GM12878 (cell line): Measurements from ENCODE around the gene SCAI. TPM values are rescaled to one million over a fixed set of nuclear protein-coding genes. Genes with fewer than 3 reads are reported as not detected.

ENCODE experiments used
- BMI1 ChIP-seq: fragments of 450-650 bp; IDR thresholded peaks from 2 replicates; pipeline ENCODE4 v1.6.1; 2016; ENCODE audit warnings: mild to moderate bottlenecking, moderate library complexity, borderline replicate concordance
- E2F8 ChIP-seq: fragments of 450-650 bp; IDR thresholded peaks from 2 replicates; pipeline ENCODE4 v1.6.1; 2018; ENCODE audit warnings: mild to moderate bottlenecking, low read depth, moderate library complexity; ENCODE audit not compliant: partially characterized antibody
- GABPA ChIP-seq: IDR thresholded peaks from 2 replicates; pipeline ENCODE4 v1.6.1; 2014; ENCODE audit warnings: antibody characterized with exemption, low read depth, mild to moderate bottlenecking, inconsistent platforms
- MXI1 ChIP-seq: fragments of 150-350 bp; IDR thresholded peaks from 2 replicates; pipeline ENCODE4 v1.6.1; 2011; ENCODE audit warnings: low read depth, mild to moderate bottlenecking, inconsistent platforms, low read length, improper control_type of control experiment
- NKRF ChIP-seq: fragments of 450-650 bp; conservative IDR thresholded peaks from 2 replicates; pipeline ENCODE4 v1.6.1; 2017; ENCODE audit warnings: mild to moderate bottlenecking, moderate library complexity
- PAX5 ChIP-seq: IDR thresholded peaks from 2 replicates; pipeline ENCODE4 v1.6.1; 2011; ENCODE audit warnings: low read depth, low read length, borderline replicate concordance
- POLR2AphosphoS5 ChIP-seq: IDR thresholded peaks from 2 replicates; pipeline ENCODE4 v1.6.1; 2011; ENCODE audit warnings: mild to moderate bottlenecking, low read length, inconsistent platforms
- PRDM15 ChIP-seq: fragments of 450-650 bp; formaldehyde crosslinking; IDR thresholded peaks from 2 replicates; pipeline ENCODE4 v1.4.0; 2020; ENCODE audit warnings: mild to moderate bottlenecking, moderate library complexity
- SKIL ChIP-seq: fragments of 450-650 bp; IDR thresholded peaks from 2 replicates; pipeline ENCODE4 v1.6.1; 2017; ENCODE audit warnings: mild to moderate bottlenecking, low read depth, inconsistent platforms; ENCODE audit not compliant: poor library complexity, severe bottlenecking
- SREBF1 ChIP-seq: IDR thresholded peaks from 2 replicates; pipeline ENCODE4 v1.6.1; 2012; ENCODE audit warnings: mild to moderate bottlenecking, low read length
- SUZ12 ChIP-seq: fragments of 200-600 bp; sonication (generic); IDR thresholded peaks from one replicate; pipeline ENCODE4 v1.6.1; 2018; ENCODE audit warnings: antibody characterized with exemption, mild to moderate bottlenecking; ENCODE audit not compliant: unreplicated experiment
- TCF7 ChIP-seq: IDR thresholded peaks from 2 replicates; pipeline ENCODE4 v1.6.1; 2014; ENCODE audit warnings: antibody characterized with exemption, borderline replicate concordance
- ZBTB11 ChIP-seq: fragments of 450-650 bp; formaldehyde crosslinking; IDR thresholded peaks from 2 replicates; pipeline ENCODE4 v1.5.0; 2022; ENCODE audit warnings: mild to moderate bottlenecking, missing genetic modification characterization
- polyA plus RNA-seq, 11 experiments: library from polyadenylated mRNA; depleted of rRNA in 4 of 11; unstranded in 6 of 11; stranded (reverse) in 5 of 11; fragments of >200 nt; fragmentation: Nextera tagmentation in 4 of 11; fragmentation: Illumina TruSeq in 1 of 11; extraction: Ambion mirVana in 4 of 11; extraction: Trizol in 1 of 11; gene quantifications; 1 replicate in 1 of 11; 2 replicates in 10 of 11; pipeline versions ENCODE4 v1.2.1 to v1.2.3, GENCODE V29; 2011 to 2016; ENCODE audit warnings: inconsistent platforms in 2 of 11, missing spikeins in 2 of 11, low read depth in 1 of 11
- total RNA-seq, 4 experiments: library from RNA; depleted of rRNA in 3 of 4; stranded (reverse); fragments of >200 nt in 3 of 4; fragmentation: Illumina TruSeq in 1 of 4; extraction: Trizol in 1 of 4; gene quantifications; 2 replicates each; pipeline versions ENCODE4 v1.2.1 to v1.2.3, GENCODE V29; 2013 to 2021

The SCAI gene
- total and polyA plus RNA-seq, 10 of the 15 experiments (the other 5 are each of a cell fraction or from before 2014, with no cell fraction given), result 0.52 to 8.8 (median 5.1) TPM

- TF ChIP-seq POLR2AphosphoS5 (0 out of 2 replicates have a peak, but pooled peaks have one; percentile 15), NKRF (no peak), TCF7 (peak; percentile 53; the same call in 1 of the 2 replicates), BMI1 (no peak), PAX5 (no peak), E2F8 (no peak), ZBTB11 (no peak), SKIL (no peak), MXI1 (no peak), SUZ12 (no peak), PRDM15 (CRISPR knock-in tag) (no peak), SREBF1 (no peak), GABPA (no peak)
These were observed 201.4 kb downstream of the SCAI start (continued) for GRCh38 chr9:124941679-124942561.
